Breast epithelium (tissue), 3 donors: ENCODE results near the gene PNPLA6.

Experiments
- POLR2A ChIP-seq: fragments of 450-650 bp; IDR thresholded peaks from one replicate; pipeline ENCODE4 v1.6.1; 2016; ENCODE audit warnings: antibody characterized with exemption, mild to moderate bottlenecking, moderate library complexity
- POLR2AphosphoS5 ChIP-seq, 3 donors: sonication (generic); formaldehyde crosslinking; IDR thresholded peaks; one replicate each; pipeline ENCODE4 v1.6.1; 2017; ENCODE audit warnings: antibody characterized with exemption in 3 of 3
- TF ChIP-seq, protein P1 (sequence below), 3 donors: fragments of 450-650 bp; IDR thresholded peaks; one replicate each; pipeline ENCODE4 v1.5.1; 2016 to 2017; ENCODE audit warnings: antibody characterized with exemption in 3 of 3, mild to moderate bottlenecking in 3 of 3, moderate library complexity in 3 of 3

DNA sequence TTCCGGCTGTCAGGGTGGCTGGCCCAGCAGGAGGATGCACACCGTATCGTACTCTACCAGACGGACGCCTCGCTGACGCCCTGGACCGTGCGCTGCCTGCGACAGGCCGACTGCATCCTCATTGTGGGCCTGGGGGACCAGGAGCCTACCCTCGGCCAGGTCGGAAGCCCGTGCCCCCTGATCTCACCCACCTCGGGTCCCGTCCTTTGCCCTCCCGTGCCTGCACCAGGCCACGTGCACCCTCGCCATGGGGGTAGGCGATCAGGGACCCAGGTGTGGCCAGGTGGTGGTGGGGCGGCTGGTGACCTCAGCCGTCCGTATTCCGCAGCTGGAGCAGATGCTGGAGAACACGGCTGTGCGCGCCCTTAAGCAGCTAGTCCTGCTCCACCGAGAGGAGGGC lies 19.0 kb downstream of the PNPLA6 start:
- TF ChIP-seq POLR2A (no peak), POLR2AphosphoS5 (IDR thresholded peaks at IDR 0.05) (no peak)
- TF ChIP-seq, protein P1, sequence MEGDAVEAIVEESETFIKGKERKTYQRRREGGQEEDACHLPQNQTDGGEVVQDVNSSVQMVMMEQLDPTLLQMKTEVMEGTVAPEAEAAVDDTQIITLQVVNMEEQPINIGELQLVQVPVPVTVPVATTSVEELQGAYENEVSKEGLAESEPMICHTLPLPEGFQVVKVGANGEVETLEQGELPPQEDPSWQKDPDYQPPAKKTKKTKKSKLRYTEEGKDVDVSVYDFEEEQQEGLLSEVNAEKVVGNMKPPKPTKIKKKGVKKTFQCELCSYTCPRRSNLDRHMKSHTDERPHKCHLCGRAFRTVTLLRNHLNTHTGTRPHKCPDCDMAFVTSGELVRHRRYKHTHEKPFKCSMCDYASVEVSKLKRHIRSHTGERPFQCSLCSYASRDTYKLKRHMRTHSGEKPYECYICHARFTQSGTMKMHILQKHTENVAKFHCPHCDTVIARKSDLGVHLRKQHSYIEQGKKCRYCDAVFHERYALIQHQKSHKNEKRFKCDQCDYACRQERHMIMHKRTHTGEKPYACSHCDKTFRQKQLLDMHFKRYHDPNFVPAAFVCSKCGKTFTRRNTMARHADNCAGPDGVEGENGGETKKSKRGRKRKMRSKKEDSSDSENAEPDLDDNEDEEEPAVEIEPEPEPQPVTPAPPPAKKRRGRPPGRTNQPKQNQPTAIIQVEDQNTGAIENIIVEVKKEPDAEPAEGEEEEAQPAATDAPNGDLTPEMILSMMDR (IDR thresholded peaks at IDR 0.05): no peak
